HCT116 (cell line): ENCODE data around the gene CASK. TPM values are rescaled to one million over a fixed set of nuclear protein-coding genes. Genes with fewer than 3 reads are reported as not detected.

ENCODE experiments used
- ATAC-seq: fragments of 200-7000 bp; cut with Tn5 transposase; 2 replicates; pipeline ENCODE4 v1.9.1; 2020; ENCODE audit warnings: mild to moderate bottlenecking, moderate library complexity
- BruUV-seq: library from RNA; stranded (reverse); fragments of 400-500 nt; replicated peaks from 2 replicates; lab custom pipeline; 2021; lab: Mats Ljungman, UMichigan
- CTCF ChIA-PET: fragments of 300-600 bp; sonication (Branson Sonifier 250); formaldehyde crosslinking; loops from one replicate; lab custom pipeline; 2021; ENCODE audit warnings: antibody characterized with exemption; lab: Charles Lee
- POLR2A ChIA-PET: fragments of 300-600, 350-600 bp; sonication (Branson Sonifier 250); formaldehyde crosslinking; loops from one replicate; lab custom pipeline; 2021; ENCODE audit warnings: antibody characterized with exemption; lab: Charles Lee
- RAD21 ChIA-PET, 2 experiments: fragments of 300-600 bp; sonication (Branson Sonifier 250); formaldehyde crosslinking; loops; one replicate each; lab custom pipeline; 2023; ENCODE audit warnings: low total read pairs in 2 of 2; ENCODE audit not compliant: uncharacterized antibody in 2 of 2, unreplicated experiment in 2 of 2, low non-redundant PET in 1 of 2; lab: Charles Lee
- DNase-seq: peaks from one replicate; pipeline ENCODE4 v3.0.0-alpha.2; 2010; ENCODE audit warnings: low read depth, low spot score
- H2AFZ ChIP-seq: fragments of 200-600 bp; shearing (Covaris generic), sonication (generic); 2 replicates; pipeline ENCODE4 v1.6.1; 2017; ENCODE audit warnings: low read depth, mixed run types, mixed read lengths, antibody characterized with exemption, low read length; ENCODE audit not compliant: poor library complexity, severe bottlenecking
- H3K27ac ChIP-seq: 2 replicates; pipeline ENCODE4 v1.5.1; 2012; ENCODE audit warnings: low read depth, low read length
- H3K27me3 ChIP-seq: fragments of 200-600 bp; sonication (generic); 2 replicates; pipeline ENCODE4 v1.6.1; 2016; ENCODE audit warnings: mixed run types, low read length, mixed read lengths; ENCODE audit not compliant: insufficient read depth
- H3K36me3 ChIP-seq, 2 experiments: fragments of 200-500 bp in 1 of 2; fragments of 200-600 bp in 1 of 2; sonication (Bioruptor generic) in 1 of 2; sonication (generic) in 1 of 2; 2 replicates each; pipeline versions ENCODE4 v1.5.1 to v1.6.1; 2014 to 2016; ENCODE audit warnings: low read length in 2 of 2, inconsistent platforms in 1 of 2, mixed read lengths in 1 of 2, mixed run types in 1 of 2; ENCODE audit not compliant: insufficient read depth in 2 of 2, control insufficient read depth in 1 of 2
- H3K4me1 ChIP-seq, 2 experiments: fragments of 200-600 bp in 1 of 2; sonication (generic) in 1 of 2; 2 replicates each; pipeline versions ENCODE4 v1.5.1 to v1.6.1; 2012 to 2017; ENCODE audit warnings: low read length in 2 of 2, inconsistent platforms in 1 of 2, mild to moderate bottlenecking in 1 of 2, mixed read lengths in 1 of 2, mixed run types in 1 of 2, moderate library complexity in 1 of 2; ENCODE audit not compliant: insufficient read depth in 2 of 2, control insufficient read depth in 1 of 2
- H3K4me2 ChIP-seq: fragments of 200-600 bp; sonication (generic); 2 replicates; pipeline ENCODE4 v1.6.1; 2017; ENCODE audit warnings: mixed run types, low read length, mixed read lengths
- H3K4me3 ChIP-seq, 2 experiments: fragments of 200-600 bp in 1 of 2; sonication (generic) in 1 of 2; replicated peaks in 1 of 2; 2 replicates each; pipeline ENCODE4 v1.5.1; 2011 to 2016; ENCODE audit warnings: low read length in 2 of 2, control low read depth in 1 of 2, low read depth in 1 of 2, mild to moderate bottlenecking in 1 of 2, mixed read lengths in 1 of 2, mixed run types in 1 of 2
- H3K79me2 ChIP-seq: fragments of 200-600 bp; sonication (generic); 2 replicates; pipeline ENCODE4 v1.6.1; 2017; ENCODE audit warnings: mild to moderate bottlenecking, mixed run types, low read length, moderate library complexity, mixed read lengths; ENCODE audit not compliant: insufficient read depth
- H3K9ac ChIP-seq: fragments of 200-600 bp; sonication (generic); 2 replicates; pipeline ENCODE4 v1.6.1; 2016; ENCODE audit warnings: low read length, mixed read lengths
- H3K9me2 ChIP-seq: fragments of 200-600 bp; sonication (generic), shearing (Covaris generic); 2 replicates; pipeline ENCODE4 v1.6.1; 2017; ENCODE audit warnings: mixed run types, mild to moderate bottlenecking, moderate library complexity; ENCODE audit not compliant: insufficient read depth
- H3K9me3 ChIP-seq, 2 experiments: fragments of 200-500 bp in 1 of 2; fragments of 200-600 bp in 1 of 2; sonication (Bioruptor generic) in 1 of 2; sonication (generic) in 1 of 2; 2 replicates each; pipeline ENCODE4 v1.6.1; 2014 to 2017; ENCODE audit warnings: low read length in 2 of 2, mixed read lengths in 2 of 2, inconsistent platforms in 1 of 2, low read depth in 1 of 2, mild to moderate bottlenecking in 1 of 2, mixed run types in 1 of 2, moderate library complexity in 1 of 2; ENCODE audit not compliant: control insufficient read depth in 1 of 2, insufficient read depth in 1 of 2
- H4K20me1 ChIP-seq: fragments of 200-600 bp; sonication (generic), shearing (Covaris generic); 2 replicates; pipeline ENCODE4 v1.6.1; 2017; ENCODE audit warnings: mixed run types, mild to moderate bottlenecking, moderate library complexity; ENCODE audit not compliant: insufficient read depth
- ATF3 ChIP-seq: IDR thresholded peaks from 2 replicates; pipeline ENCODE4 v1.6.1; 2012
- CBX3 ChIP-seq: IDR thresholded peaks from 2 replicates; pipeline ENCODE4 v1.6.1; 2012; ENCODE audit warnings: low read depth
- CEBPB ChIP-seq: IDR thresholded peaks from 2 replicates; pipeline ENCODE4 v1.6.1; 2012; ENCODE audit warnings: low read depth
- CTCF ChIP-seq, 3 experiments: fragments of 200-600 bp in 1 of 3; sonication (generic) in 1 of 3; IDR thresholded peaks in 2 of 3; conservative IDR thresholded peaks in 1 of 3; 2 replicates each; pipeline ENCODE4 v1.5.1; 2012 to 2017; ENCODE audit warnings: low read depth in 2 of 3, low read length in 2 of 3, antibody characterized with exemption in 1 of 3, borderline replicate concordance in 1 of 3, control low read depth in 1 of 3, mild to moderate bottlenecking in 1 of 3, mixed read lengths in 1 of 3, mixed run types in 1 of 3, moderate library complexity in 1 of 3; ENCODE audit not compliant: insufficient read depth in 1 of 3
- EGR1 ChIP-seq: IDR thresholded peaks from 2 replicates; pipeline ENCODE4 v1.6.1; 2012; ENCODE audit warnings: low read depth
- EZH2phosphoT487 ChIP-seq: fragments of 200-600 bp; IDR thresholded peaks from 2 replicates; pipeline ENCODE4 v1.6.1; 2018; ENCODE audit warnings: antibody characterized with exemption, borderline replicate concordance
- FOSL1 ChIP-seq: IDR thresholded peaks from 2 replicates; pipeline ENCODE4 v1.6.1; 2012; ENCODE audit warnings: low read depth
- JUND ChIP-seq: IDR thresholded peaks from 2 replicates; pipeline ENCODE4 v1.6.1; 2012
- MAX ChIP-seq: IDR thresholded peaks from 2 replicates; pipeline ENCODE4 v1.6.1; 2012
- POLR2A ChIP-seq: IDR thresholded peaks from 2 replicates; pipeline ENCODE4 v1.7.0; 2011; ENCODE audit warnings: borderline replicate concordance; ENCODE audit not compliant: insufficient read depth, insufficient read length; ENCODE audit errors: extremely low read depth
- POLR2AphosphoS5 ChIP-seq: IDR thresholded peaks from 2 replicates; pipeline ENCODE4 v1.6.1; 2011; ENCODE audit warnings: mild to moderate bottlenecking, low read depth, low read length, moderate library complexity
- RAD21 ChIP-seq: IDR thresholded peaks from 2 replicates; pipeline ENCODE4 v1.6.1; 2012; ENCODE audit warnings: low read depth, mild to moderate bottlenecking
- REST ChIP-seq: IDR thresholded peaks from 2 replicates; pipeline ENCODE4 v1.6.1; 2012; ENCODE audit warnings: low read depth
- SIN3A ChIP-seq: IDR thresholded peaks from 2 replicates; pipeline ENCODE4 v1.6.1; 2012; ENCODE audit warnings: low read depth
- SRF ChIP-seq: IDR thresholded peaks from 2 replicates; pipeline ENCODE4 v1.6.1; 2012; ENCODE audit warnings: low read depth
- TCF7L2 ChIP-seq: IDR thresholded peaks from 2 replicates; pipeline ENCODE4 v1.7.0; 2011; ENCODE audit warnings: borderline replicate concordance, inconsistent platforms; ENCODE audit not compliant: insufficient read depth, insufficient read length; ENCODE audit errors: extremely low read depth
- ZFX ChIP-seq: fragments of 450-650 bp; IDR thresholded peaks from 2 replicates; pipeline ENCODE4 v1.6.1; 2017
- ZNF274 ChIP-seq: fragments of 200-500 bp; sonication (Bioruptor generic); IDR thresholded peaks from 2 replicates; pipeline ENCODE4 v1.6.1; 2014; ENCODE audit warnings: mild to moderate bottlenecking, low read depth, low read length, inconsistent platforms
- intact Hi-C: fragments of 100-400 bp; cut with micrococcal nuclease; formaldehyde crosslinking; loops from 2 replicates; pipeline ENCODE4 v1.10.0; 2022
- total RNA-seq: library from RNA; stranded (reverse); gene quantifications from one replicate; pipeline ENCODE4 v1.2.1, GENCODE V29; 2021; ENCODE audit not compliant: unreplicated experiment

CASK gene
- total RNA-seq, 1 experiment from 2014 or later, result 39.0 TPM

- TF ChIP-seq ATF3 (no peak), CEBPB (no peak), POLR2AphosphoS5 (no peak), ZNF274 (no peak), SIN3A (no peak), EZH2phosphoT487 (no peak), POLR2A (no peak), REST (no peak), SRF (no peak), FOSL1 (no peak), ZFX (no peak), JUND (no peak), TCF7L2 (no peak), MAX (no peak), EGR1 (no peak), CTCF (IDR thresholded peaks at IDR 0.05 in 2 of 3, conservative IDR thresholded peaks at IDR 0.05 in 1 of 3; ENCODE audit: borderline replicate concordance in 1 of 3, insufficient read depth in 1 of 3, low read depth in 2 of 3, low read length in 2 of 3) (no peak), CBX3 (no peak), RAD21 (no peak)
- TF ChIP-seq, all 23 proteins: peak for 0
- Histone ChIP-seq H3K4me2 (no peak overlapping the region), H3K9me2 (no peaks in the 10 kb centered on the region), H3K4me1 (peaks cover 0 to 5% of the 10 kb centered on the region in 2 experiments; a peak in 1 of 4 replicates), H3K9me3 (no peaks in the 10 kb centered on the region), H3K27me3 (no peaks in the 10 kb centered on the region), H3K36me3 (no peaks in the 10 kb centered on the region), H4K20me1 (no peaks in the 10 kb centered on the region), H3K27ac (no peak overlapping the region), H3K79me2 (0 out of 2 replicates have a peak, but pooled peaks cover 4% of the 10 kb centered on the region), H2AFZ (no peak overlapping the region), H3K9ac (no peak overlapping the region), H3K4me3 (no peak overlapping the region)
- DNase-seq, result no peak
- no peak for ATAC-seq
- RAD21 ChIA-PET, result no interaction called here
- no TSS peak for BruUV-seq
- CTCF ChIA-PET, result no interaction called here
- intact Hi-C loops, result no loop called here
- POLR2A ChIA-PET, result no interaction called here
Observed at GRCh38 chrX:41789374-41789773, 134.0 kb downstream of the CASK start.
